ENCODE measurements around the gene CNTRL. TPM values are rescaled to one million over a fixed set of nuclear protein-coding genes. Genes with fewer than 3 reads are reported as not detected.

Gene CNTRL
- total RNA-seq, 1 experiment from 2014 or later = 11.2 TPM

- no peaks in the 10 kb centered on the region for H3K27me3 Mint-ChIP-seq (ENCODE audit: unreplicated experiment)
- CTCF ChIA-PET = interaction anchor here (0.6 to 2.3 kb wide), 4 partner anchors 11 to 74 kb away, joined by 3 to 22 read pairs (median 7); no protein-coding TSS in a partner anchor
- H3K4me1 Mint-ChIP-seq (ENCODE audit: low read depth, unreplicated experiment) = no peaks in the 10 kb centered on the region
- intact Hi-C loops (cut with micrococcal nuclease; ENCODE audit: unreplicated experiment) = loop anchor here (2.0 kb wide), 1 partner anchor 29 kb away; no protein-coding TSS in a partner anchor
- H3K36me3 Mint-ChIP-seq (ENCODE audit: insufficient read depth, unreplicated experiment) = no peaks in the 10 kb centered on the region
- no peak overlapping the region for H3K4me3 Mint-ChIP-seq (ENCODE audit: low read depth, unreplicated experiment)
- peak; percentile 32 for DNase-seq
- no TSS peak for BruUV-seq (replicated peaks)
- H3K27ac Mint-ChIP-seq (ENCODE audit: unreplicated experiment) = no peak overlapping the region
- TF ChIP-seq CTCF (IDR thresholded peaks at IDR 0.05; ENCODE audit: unreplicated experiment) = peak; percentile 51
- no peaks in the 10 kb centered on the region for H3K9me3 Mint-ChIP-seq (ENCODE audit: low read depth, unreplicated experiment)
These were observed 19.1 kb upstream of the CNTRL start for GRCh38 chr9:121055642-121056143.

GRCh38 chr9:121057821-121058220 lies 16.9 kb upstream of the CNTRL start:
- CTCF ChIA-PET = no interaction called here
- TF ChIP-seq CTCF (IDR thresholded peaks at IDR 0.05; ENCODE audit: unreplicated experiment) = no peak

GRCh38 chr9:121059513-121059912 lies 15.2 kb upstream of the CNTRL start:
- CTCF ChIA-PET = interaction anchor here (0.9 to 1.9 kb wide), 7 partner anchors 11 to 347 kb away, joined by 3 to 35 read pairs (median 8); no protein-coding TSS in a partner anchor
- Mint-ChIP-seq H3K4me3 (ENCODE audit: low read depth, unreplicated experiment) (no peak overlapping the region), H3K36me3 (ENCODE audit: insufficient read depth, unreplicated experiment) (no peaks in the 10 kb centered on the region), H3K27me3 (ENCODE audit: unreplicated experiment) (no peaks in the 10 kb centered on the region), H3K9me3 (ENCODE audit: low read depth, unreplicated experiment) (no peaks in the 10 kb centered on the region), H3K27ac (ENCODE audit: unreplicated experiment) (no peak overlapping the region), H3K4me1 (ENCODE audit: low read depth, unreplicated experiment) (no peaks in the 10 kb centered on the region)
- no peak for TF ChIP-seq CTCF (IDR thresholded peaks at IDR 0.05; ENCODE audit: unreplicated experiment)
- intact Hi-C loops (cut with micrococcal nuclease; ENCODE audit: unreplicated experiment) = no loop called here
- no peak for DNase-seq
- no TSS peak for BruUV-seq (replicated peaks)

More at GRCh38 chr9:121057821-121058220, 16.9 kb upstream of the CNTRL start:
- intact Hi-C loops (cut with micrococcal nuclease; ENCODE audit: unreplicated experiment) = no loop called here
- no peaks in the 10 kb centered on the region for H3K36me3 Mint-ChIP-seq (ENCODE audit: insufficient read depth, unreplicated experiment)
- no TSS peak for BruUV-seq (replicated peaks)
- H3K4me1 Mint-ChIP-seq (ENCODE audit: low read depth, unreplicated experiment) = no peaks in the 10 kb centered on the region
- H3K27me3 Mint-ChIP-seq (ENCODE audit: unreplicated experiment) = no peaks in the 10 kb centered on the region
- H3K4me3 Mint-ChIP-seq (ENCODE audit: low read depth, unreplicated experiment) = no peak overlapping the region
- no peak for DNase-seq
- H3K27ac Mint-ChIP-seq (ENCODE audit: unreplicated experiment) = no peak overlapping the region
- no peaks in the 10 kb centered on the region for H3K9me3 Mint-ChIP-seq (ENCODE audit: low read depth, unreplicated experiment)

GRCh38 chr9:121059998-121060636 lies 14.6 kb upstream of the CNTRL start:
- H3K4me3 Mint-ChIP-seq (ENCODE audit: low read depth, unreplicated experiment) = no peak overlapping the region
- H3K27ac Mint-ChIP-seq (ENCODE audit: unreplicated experiment) = no peak overlapping the region
- H3K36me3 Mint-ChIP-seq (ENCODE audit: insufficient read depth, unreplicated experiment) = no peaks in the 10 kb centered on the region
- H3K9me3 Mint-ChIP-seq (ENCODE audit: low read depth, unreplicated experiment) = no peaks in the 10 kb centered on the region
- no TSS peak for BruUV-seq (replicated peaks)
- no peaks in the 10 kb centered on the region for H3K4me1 Mint-ChIP-seq (ENCODE audit: low read depth, unreplicated experiment)
- CTCF ChIA-PET = interaction anchor here (0.9 to 1.9 kb wide), 7 partner anchors 12 to 348 kb away, joined by 3 to 35 read pairs (median 8); no protein-coding TSS in a partner anchor
- peak; percentile 40 for DNase-seq
- intact Hi-C loops (cut with micrococcal nuclease; ENCODE audit: unreplicated experiment) = loop anchor here (1.0 to 5.0 kb wide), 3 partner anchors 74 to 303 kb away; no protein-coding TSS in a partner anchor
- no peaks in the 10 kb centered on the region for H3K27me3 Mint-ChIP-seq (ENCODE audit: unreplicated experiment)
- peak; percentile 47 for TF ChIP-seq CTCF (IDR thresholded peaks at IDR 0.05; ENCODE audit: unreplicated experiment)

Data from Calu3 (cell line).